ENCODE measurements around the gene ZNF205.
"Not testable (repeated sequence)": the region's sequence is repeated elsewhere in the genome, so short reads cannot be mapped to it uniquely, and the experiment has no call there.

ZNF205 gene

GRCh38 chr16:3148256-3149192 lies 36.1 kb downstream of the ZNF205 start:
- DNase-seq (ENCODE audit: low spot score) = no peak

DNA sequence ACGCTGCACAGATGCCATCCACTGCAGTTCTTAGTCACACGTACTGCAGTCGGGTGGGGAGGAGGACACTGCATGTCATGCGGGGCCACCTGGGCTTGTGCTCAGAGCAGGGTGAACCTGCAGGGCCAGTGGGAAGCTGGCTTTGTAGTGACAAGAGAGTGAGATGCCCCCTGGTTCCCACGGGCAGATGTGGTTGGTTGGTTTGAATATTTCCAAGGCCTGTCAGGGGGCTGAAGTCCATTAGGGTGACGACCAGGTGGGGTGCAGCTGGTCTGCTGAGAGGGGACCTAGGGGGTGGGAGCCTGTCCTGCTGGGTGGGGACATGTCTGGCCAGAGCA lies 36.8 kb downstream of the ZNF205 start:
- DNase-seq (ENCODE audit: low spot score) = no peak

- DNase-seq (ENCODE audit: low spot score) = peak; percentile 51
Measured at GRCh38 chr16:3149630-3150345, 37.4 kb downstream of the ZNF205 start.

DNA sequence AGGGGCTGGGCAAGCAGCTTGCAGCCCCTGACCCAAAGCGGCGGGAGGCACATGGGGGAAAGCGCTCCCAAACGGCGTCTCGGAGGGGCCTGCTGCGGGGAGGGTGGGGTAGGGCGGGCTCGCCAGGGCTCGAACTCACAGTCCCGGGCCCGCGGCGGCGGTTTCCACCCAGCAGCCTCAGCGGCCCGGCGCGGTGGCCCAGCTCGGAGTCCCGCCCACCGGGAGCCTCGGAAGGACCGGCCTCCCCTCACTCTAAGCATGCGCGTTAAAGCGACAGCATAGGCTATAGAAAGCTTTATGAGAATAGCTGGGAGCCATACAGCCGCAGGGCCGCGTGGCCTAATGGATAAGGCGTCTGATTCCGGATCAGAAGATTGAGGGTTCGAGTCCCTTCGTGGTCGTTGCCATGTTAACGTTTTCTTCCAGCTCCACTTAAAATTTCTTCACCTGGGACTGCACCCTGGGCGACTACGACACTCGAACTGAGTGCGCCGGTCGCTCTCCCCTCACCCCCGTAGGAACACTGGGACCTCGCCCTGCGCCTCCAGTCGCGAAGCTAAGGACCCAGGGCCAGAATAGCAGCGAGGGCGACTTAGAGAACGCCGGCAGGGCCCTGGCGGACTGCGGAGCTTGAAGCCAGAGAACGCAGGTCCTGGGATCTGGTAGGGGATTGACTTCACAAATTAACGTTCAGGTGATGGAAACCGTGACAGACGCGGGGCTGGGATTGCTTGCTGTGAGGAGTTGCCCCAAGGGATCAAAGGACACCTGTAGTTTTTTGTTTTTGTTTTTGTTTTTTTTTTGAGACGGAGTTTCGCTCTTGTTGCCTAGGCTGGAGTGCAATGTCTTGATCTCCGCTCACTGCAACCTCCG lies 38.2 kb downstream of the ZNF205 start:
- peak; percentile 99 for DNase-seq (ENCODE audit: low spot score)

- DNase-seq (ENCODE audit: low spot score) = no peak
Measured at GRCh38 chr16:3152027-3152276, 39.6 kb downstream of the ZNF205 start.

GRCh38 chr16:3152277-3152990 lies 40.0 kb downstream of the ZNF205 start:
- peak; percentile 70 for DNase-seq (ENCODE audit: low spot score)

GRCh38 chr16:3152991-3153368 lies 40.6 kb downstream of the ZNF205 start:
- no peak for DNase-seq (ENCODE audit: low spot score)

DNA sequence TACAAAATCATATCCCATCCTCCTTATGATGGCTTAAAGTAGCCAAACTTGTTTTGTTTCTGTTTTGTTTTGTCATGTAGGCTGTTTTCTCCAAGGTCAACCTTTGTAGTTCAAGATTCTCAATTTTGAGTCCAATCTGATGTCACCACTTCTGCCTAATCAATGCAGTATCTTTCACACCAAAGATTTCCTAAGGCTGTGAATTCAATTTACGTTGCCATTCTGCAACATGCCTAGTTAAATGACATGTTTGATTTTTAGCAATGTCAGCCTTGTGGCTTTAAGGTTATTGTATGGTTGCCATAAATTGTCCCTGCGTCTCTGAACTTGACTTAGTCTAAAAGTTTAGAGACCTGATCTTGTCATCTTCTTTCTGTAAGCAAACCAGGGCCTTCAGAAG lies 42.8 kb downstream of the ZNF205 start:
- DNase-seq (ENCODE audit: low spot score) = no peak

- no peak for DNase-seq (ENCODE audit: low spot score)
Measured at GRCh38 chr16:3155972-3156371, 43.6 kb downstream of the ZNF205 start.

- peak; percentile 57 for DNase-seq (ENCODE audit: low spot score)
Measured at GRCh38 chr16:3157229-3158025, 45.0 kb downstream of the ZNF205 start.

DNA sequence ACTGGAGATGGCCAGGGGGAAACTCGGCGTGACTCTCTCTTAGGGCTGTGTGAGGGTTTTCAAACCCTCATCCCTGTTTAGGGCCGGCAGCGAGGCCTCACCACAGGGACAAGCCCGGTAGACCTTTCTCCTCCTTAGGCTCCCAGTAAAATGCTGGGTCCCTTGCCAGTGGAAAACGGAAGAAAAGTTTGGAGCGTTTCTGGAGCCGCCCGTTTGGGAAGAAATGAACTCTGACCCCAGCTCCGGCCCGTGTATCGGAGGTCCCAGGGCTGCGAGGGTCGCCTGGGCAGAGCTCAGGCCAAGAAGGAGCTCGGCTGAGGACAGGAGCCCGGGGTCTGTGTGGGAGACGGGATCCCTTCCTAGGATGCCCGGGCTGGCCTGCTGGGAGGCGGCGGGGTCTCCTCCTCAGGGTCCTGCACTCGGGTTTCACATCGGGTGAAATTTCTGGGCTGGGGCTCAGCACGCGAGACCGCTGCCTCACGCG lies 45.7 kb downstream of the ZNF205 start:
- no peak for DNase-seq (ENCODE audit: low spot score)

DNA sequence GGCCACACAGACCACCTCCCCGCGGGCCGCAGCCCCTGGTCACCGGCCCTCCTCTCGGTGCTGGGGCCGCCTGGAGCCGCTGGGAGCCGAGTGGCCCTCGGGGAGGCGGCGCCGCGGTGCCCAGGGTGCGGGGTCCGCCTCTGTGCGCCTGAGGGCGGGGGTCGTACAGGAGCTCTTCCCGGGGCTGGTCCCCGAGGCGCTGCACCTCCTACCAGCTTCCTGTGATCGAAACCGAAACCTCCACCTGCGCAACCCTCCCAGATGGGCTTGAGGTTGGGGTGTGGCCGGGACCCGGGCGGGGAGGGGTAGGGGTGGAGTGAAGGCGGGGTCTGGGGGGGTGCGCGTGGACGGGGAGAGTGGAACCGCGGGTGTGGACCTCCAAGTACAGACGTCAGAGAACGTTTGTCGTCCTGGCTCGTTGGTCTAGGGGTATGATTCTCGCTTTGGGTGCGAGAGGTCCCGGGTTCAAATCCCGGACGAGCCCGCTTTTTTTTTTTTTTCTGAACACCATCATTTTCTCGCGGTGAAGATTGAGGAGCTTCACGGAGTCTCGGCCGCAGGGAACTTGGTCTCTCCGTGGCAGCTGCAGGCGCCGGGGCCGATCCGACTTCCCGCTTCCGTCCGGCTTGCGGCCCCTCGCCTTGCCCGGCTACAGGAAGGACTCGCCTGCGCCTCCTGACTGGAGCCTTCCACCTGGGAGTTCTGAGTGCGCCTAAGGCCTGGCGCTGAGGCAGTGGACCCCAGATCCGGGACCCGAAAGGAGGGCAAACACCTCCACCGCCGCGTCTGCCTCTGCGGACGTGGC lies 46.3 kb downstream of the ZNF205 start:
- DNase-seq (ENCODE audit: low spot score) = peak; percentile 94

- no peak for DNase-seq (ENCODE audit: low spot score)
Measured at GRCh38 chr16:3161235-3162018, 49.0 kb downstream of the ZNF205 start.

GRCh38 chr16:3164121-3164991 lies 52.0 kb downstream of the ZNF205 start:
- DNase-seq (ENCODE audit: low spot score) = no peak

DNA sequence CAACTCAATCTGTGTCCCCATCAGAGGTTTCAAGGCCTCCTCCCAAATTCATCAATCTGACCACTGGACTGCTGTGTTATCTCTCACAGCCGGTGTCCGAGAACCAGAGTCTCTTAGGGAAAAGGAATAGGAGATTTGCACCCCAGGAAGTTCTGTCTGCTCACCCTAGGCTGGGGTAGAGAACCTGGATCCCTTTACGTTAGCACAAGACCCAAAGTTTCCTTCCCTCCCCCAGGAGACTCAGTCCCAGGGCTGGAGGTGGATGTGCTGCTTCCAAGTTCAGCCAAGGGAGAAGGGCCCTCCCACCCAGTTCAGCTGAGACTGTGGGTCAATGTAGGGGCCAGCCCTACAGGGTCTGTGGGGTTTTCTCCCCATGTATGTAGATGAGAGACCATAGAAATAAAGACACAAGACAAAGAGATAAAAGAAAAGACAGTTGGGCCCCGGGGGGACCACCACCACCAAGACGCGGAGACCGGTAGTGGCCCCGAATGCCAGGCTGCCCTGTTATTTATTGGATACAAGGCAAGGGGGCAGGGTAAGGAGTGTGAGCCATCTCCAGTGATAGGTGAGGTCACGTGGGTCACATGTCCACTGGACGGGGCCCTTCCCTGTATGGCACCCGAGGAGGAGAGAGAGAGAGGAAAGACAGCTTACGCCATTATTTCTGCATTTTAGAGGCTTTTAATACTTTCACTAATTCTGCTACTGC lies 52.9 kb downstream of the ZNF205 start:
- DNase-seq (ENCODE audit: low spot score) = no peak

DNA sequence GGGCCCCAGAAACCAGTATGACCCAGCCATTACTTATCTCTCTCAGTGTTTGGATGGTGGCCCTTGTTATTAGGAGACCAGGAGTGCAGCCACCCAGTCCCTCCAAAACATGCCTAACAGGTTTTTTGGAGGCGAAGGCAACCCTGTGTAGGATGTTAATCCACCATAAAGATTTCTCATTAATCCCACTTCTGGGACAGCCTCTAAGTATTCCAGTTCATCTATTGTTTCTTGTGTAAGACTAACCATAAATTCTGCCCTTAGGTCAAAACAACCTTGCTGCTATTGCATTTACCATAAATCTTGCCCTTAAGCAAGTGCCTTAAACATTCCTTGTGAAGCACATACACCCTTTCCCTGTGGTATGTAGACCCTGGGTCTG lies 54.1 kb downstream of the ZNF205 start:
- no peak for DNase-seq (ENCODE audit: low spot score)

- not testable (repeated sequence) for DNase-seq (ENCODE audit: low spot score)
Measured at GRCh38 chr16:3168729-3169128, 56.3 kb downstream of the ZNF205 start.
